GM23248 (cell line): ENCODE measurements around the gene GOLGA2. TPM values are rescaled to one million over a fixed set of nuclear protein-coding genes. Genes with fewer than 3 reads are reported as not detected.

Source experiments
- DNase-seq: peaks from one replicate; pipeline ENCODE4 v3.0.0-alpha.2; 2015
- H2AFZ ChIP-seq: fragments of 200-600 bp; sonication (generic); 2 replicates; pipeline ENCODE4 v1.6.1; 2016; ENCODE audit warnings: antibody characterized with exemption
- H3F3A ChIP-seq: fragments of 200-600 bp; sonication (generic); 2 replicates; pipeline ENCODE4 v1.6.1; 2016; ENCODE audit warnings: mild to moderate bottlenecking, antibody characterized with exemption, mixed run types; ENCODE audit not compliant: insufficient read depth
- H3K27ac ChIP-seq: fragments of 200-600 bp; sonication (generic); 2 replicates; pipeline ENCODE4 v1.5.1; 2016; ENCODE audit warnings: mild to moderate bottlenecking
- H3K27me3 ChIP-seq: fragments of 200-600 bp; sonication (generic); replicated peaks from 2 replicates; pipeline ENCODE4 v1.6.1; 2016; ENCODE audit warnings: mild to moderate bottlenecking; ENCODE audit not compliant: insufficient read depth
- H3K36me3 ChIP-seq: fragments of 200-600 bp; sonication (generic); 2 replicates; pipeline ENCODE4 v1.6.1; 2016; ENCODE audit warnings: low read depth, mild to moderate bottlenecking
- H3K4me1 ChIP-seq: fragments of 200-600 bp; sonication (generic); 2 replicates; pipeline ENCODE4 v1.6.1; 2016; ENCODE audit warnings: mild to moderate bottlenecking; ENCODE audit not compliant: insufficient read depth
- H3K4me2 ChIP-seq: fragments of 200-600 bp; sonication (generic); one replicate; pipeline ENCODE4 v1.6.1; 2016; ENCODE audit warnings: mild to moderate bottlenecking; ENCODE audit not compliant: unreplicated experiment
- H3K4me3 ChIP-seq: fragments of 200-600 bp; sonication (generic); 2 replicates; pipeline ENCODE4 v1.5.1; 2016; ENCODE audit warnings: mild to moderate bottlenecking
- H3K79me2 ChIP-seq: fragments of 200-600 bp; sonication (generic); 2 replicates; pipeline ENCODE4 v1.6.1; 2016; ENCODE audit warnings: mild to moderate bottlenecking; ENCODE audit not compliant: insufficient read depth
- H3K9ac ChIP-seq: fragments of 200-600 bp; sonication (generic); 2 replicates; pipeline ENCODE4 v1.6.1; 2016; ENCODE audit warnings: mild to moderate bottlenecking
- H3K9me2 ChIP-seq: fragments of 200-600 bp; sonication (generic); 2 replicates; pipeline ENCODE4 v1.6.1; 2016; ENCODE audit warnings: mixed run types, mild to moderate bottlenecking, moderate library complexity; ENCODE audit not compliant: insufficient read depth
- H3K9me3 ChIP-seq: fragments of 200-600 bp; sonication (generic); one replicate; pipeline ENCODE4 v1.6.1; 2017; ENCODE audit warnings: low read depth
- H4K20me1 ChIP-seq: fragments of 200-600 bp; sonication (generic); 2 replicates; pipeline ENCODE4 v1.6.0; 2016; ENCODE audit not compliant: insufficient read depth
- EZH2 ChIP-seq: fragments of 200-600 bp; sonication (generic); IDR thresholded peaks from 2 replicates; pipeline ENCODE4 v1.6.1; 2018; ENCODE audit warnings: antibody characterized with exemption, mild to moderate bottlenecking; ENCODE audit not compliant: insufficient read depth, poor library complexity, severe bottlenecking
- EZH2phosphoT487 ChIP-seq: fragments of 200-600 bp; sonication (generic); IDR thresholded peaks from 2 replicates; pipeline ENCODE4 v1.6.1; 2018; ENCODE audit warnings: antibody characterized with exemption, moderate library complexity, mild to moderate bottlenecking, low read depth; ENCODE audit not compliant: insufficient read depth
- WGBS, 2 experiments: methylation state at CpG; one replicate each; pipeline ENCODE4 v1.1.6; 2015 to 2017; ENCODE audit warnings: low lambda C conversion rate in 2 of 2, low coverage in 1 of 2; ENCODE audit errors: missing lambda C conversion rate in 2 of 2; 5-methylcytosine and 5-hydroxymethylcytosine counted together
- in situ Hi-C: fragments of 300-500 bp; cut with MboI; formaldehyde crosslinking; loops from 2 replicates; pipeline ENCODE4 v1.15.0; 2020
- polyA plus RNA-seq: library from polyadenylated mRNA; unstranded; fragments of >200 nt; fragmentation: Nextera tagmentation; extraction: Ambion mirVana; gene quantifications from 2 replicates; pipeline ENCODE4 v1.2.1, GENCODE V29; 2016
- total RNA-seq: library from RNA; depleted of rRNA; stranded (reverse); fragments of >200 nt; shearing (Covaris generic); gene quantifications from 2 replicates; pipeline ENCODE4 v1.2.3, GENCODE V29; 2014

GOLGA2 gene
- total and polyA plus RNA-seq, 2 experiments from 2014 or later, result 35.1 to 116 TPM

GRCh38 chr9:128251732-128252100 is 24.1 kb downstream of the GOLGA2 start:
- H3K4me1 ChIP-seq, result no peaks in the 10 kb centered on the region
- no peak overlapping the region for H3K4me3 ChIP-seq
- no peak overlapping the region for H3K27ac ChIP-seq
- no peak overlapping the region for H3K4me2 ChIP-seq
- peak; percentile 33 for DNase-seq
- no peaks in the 10 kb centered on the region for H3K9me2 ChIP-seq
- no peak for TF ChIP-seq EZH2phosphoT487
- no peak for TF ChIP-seq EZH2
- no peaks in the 10 kb centered on the region for H3K9me3 ChIP-seq
- H3F3A ChIP-seq, result 0 out of 2 replicates have a peak, but pooled peaks cover 13% of the 10 kb centered on the region
- H2AFZ ChIP-seq, result no peak overlapping the region
- H3K9ac ChIP-seq, result no peak overlapping the region
- H3K36me3 ChIP-seq, result peaks cover 3% of the 10 kb centered on the region
- H3K79me2 ChIP-seq, result no peaks in the 10 kb centered on the region
- H4K20me1 ChIP-seq, result no peaks in the 10 kb centered on the region
- no peaks in the 10 kb centered on the region for H3K27me3 ChIP-seq
- WGBS, 2 experiments, result 82 to 86% methylated on average over 3 of the region's 3 CpGs
- in situ Hi-C loops, result no loop called here

- 73 to 88% methylated on average over 25 to 40 of the region's 43 CpGs for WGBS, 2 experiments
- TF ChIP-seq EZH2 (no peak), EZH2phosphoT487 (no peak)
Measured at GRCh38 chr9:128250839-128251731, 24.7 kb downstream of the GOLGA2 start.

GRCh38 chr9:128249908-128250838 is 25.6 kb downstream of the GOLGA2 start:
- H3K9ac ChIP-seq, result no peak overlapping the region
- H3K4me2 ChIP-seq, result no peak overlapping the region
- H3K36me3 ChIP-seq, result no peaks in the 10 kb centered on the region
- H3K79me2 ChIP-seq, result no peaks in the 10 kb centered on the region
- peaks cover 10% of the 10 kb centered on the region; the same call in 1 of the 2 replicates for H3F3A ChIP-seq
- H2AFZ ChIP-seq, result no peak overlapping the region
- TF ChIP-seq EZH2, result no peak
- no peak for TF ChIP-seq EZH2phosphoT487
- H3K9me3 ChIP-seq, result no peaks in the 10 kb centered on the region
- H3K27ac ChIP-seq, result no peak overlapping the region
- peak; percentile 77 for DNase-seq
- no peak overlapping the region for H3K4me3 ChIP-seq
- no peaks in the 10 kb centered on the region for H3K9me2 ChIP-seq
- no peaks in the 10 kb centered on the region for H3K27me3 ChIP-seq
- in situ Hi-C loops, result no loop called here
- WGBS, 2 experiments, result 68 to 81% methylated on average over 40 to 74 of the region's 81 CpGs
- H3K4me1 ChIP-seq, result peaks cover 12% of the 10 kb centered on the region
- no peaks in the 10 kb centered on the region for H4K20me1 ChIP-seq

More at GRCh38 chr9:128250839-128251731, 24.7 kb downstream of the GOLGA2 start:
- H3K79me2 ChIP-seq, result no peaks in the 10 kb centered on the region
- DNase-seq, result no peak
- no peak overlapping the region for H3K4me2 ChIP-seq
- no peak overlapping the region for H2AFZ ChIP-seq
- peaks cover 11% of the 10 kb centered on the region; the same call in 1 of the 2 replicates for H3F3A ChIP-seq
- H4K20me1 ChIP-seq, result no peaks in the 10 kb centered on the region
- in situ Hi-C loops, result no loop called here
- H3K9me2 ChIP-seq, result no peaks in the 10 kb centered on the region
- H3K4me1 ChIP-seq, result peaks cover 3% of the 10 kb centered on the region
- H3K27me3 ChIP-seq, result no peaks in the 10 kb centered on the region
- H3K9me3 ChIP-seq, result no peaks in the 10 kb centered on the region
- H3K9ac ChIP-seq, result no peak overlapping the region
- no peaks in the 10 kb centered on the region; the same call in 1 of the 2 replicates for H3K36me3 ChIP-seq
- H3K4me3 ChIP-seq, result no peak overlapping the region
- no peak overlapping the region for H3K27ac ChIP-seq

GRCh38 chr9:128249558-128249907 is 26.3 kb downstream of the GOLGA2 start:
- no peaks in the 10 kb centered on the region for H3K9me3 ChIP-seq
- H3F3A ChIP-seq, result peaks cover 9% of the 10 kb centered on the region; the same call in 1 of the 2 replicates
- H3K9me2 ChIP-seq, result no peaks in the 10 kb centered on the region
- H3K27ac ChIP-seq, result no peak overlapping the region
- H3K4me3 ChIP-seq, result no peak overlapping the region
- H3K4me1 ChIP-seq, result peaks cover 14% of the 10 kb centered on the region
- H3K36me3 ChIP-seq, result no peaks in the 10 kb centered on the region
- TF ChIP-seq EZH2phosphoT487, result no peak
- TF ChIP-seq EZH2, result no peak
- H4K20me1 ChIP-seq, result no peaks in the 10 kb centered on the region
- in situ Hi-C loops, result no loop called here
- no peak for DNase-seq
- WGBS, 2 experiments, result 87 to 92% methylated on average over 8 of the region's 8 CpGs
- H3K4me2 ChIP-seq, result no peak overlapping the region
- no peak overlapping the region for H3K9ac ChIP-seq
- H3K27me3 ChIP-seq, result no peaks in the 10 kb centered on the region
- no peak overlapping the region for H2AFZ ChIP-seq
- no peaks in the 10 kb centered on the region for H3K79me2 ChIP-seq
